ENCODE measurements around the gene CDK16. TPM values are rescaled to one million over a fixed set of nuclear protein-coding genes. Genes with fewer than 3 reads are reported as not detected.

Gene CDK16
- total and polyA plus RNA-seq, 9 of the 15 experiments (the other 6 are each of a cell fraction or from before 2014, with no cell fraction given) = 3.9 to 104 (median 57.5) TPM

DNA sequence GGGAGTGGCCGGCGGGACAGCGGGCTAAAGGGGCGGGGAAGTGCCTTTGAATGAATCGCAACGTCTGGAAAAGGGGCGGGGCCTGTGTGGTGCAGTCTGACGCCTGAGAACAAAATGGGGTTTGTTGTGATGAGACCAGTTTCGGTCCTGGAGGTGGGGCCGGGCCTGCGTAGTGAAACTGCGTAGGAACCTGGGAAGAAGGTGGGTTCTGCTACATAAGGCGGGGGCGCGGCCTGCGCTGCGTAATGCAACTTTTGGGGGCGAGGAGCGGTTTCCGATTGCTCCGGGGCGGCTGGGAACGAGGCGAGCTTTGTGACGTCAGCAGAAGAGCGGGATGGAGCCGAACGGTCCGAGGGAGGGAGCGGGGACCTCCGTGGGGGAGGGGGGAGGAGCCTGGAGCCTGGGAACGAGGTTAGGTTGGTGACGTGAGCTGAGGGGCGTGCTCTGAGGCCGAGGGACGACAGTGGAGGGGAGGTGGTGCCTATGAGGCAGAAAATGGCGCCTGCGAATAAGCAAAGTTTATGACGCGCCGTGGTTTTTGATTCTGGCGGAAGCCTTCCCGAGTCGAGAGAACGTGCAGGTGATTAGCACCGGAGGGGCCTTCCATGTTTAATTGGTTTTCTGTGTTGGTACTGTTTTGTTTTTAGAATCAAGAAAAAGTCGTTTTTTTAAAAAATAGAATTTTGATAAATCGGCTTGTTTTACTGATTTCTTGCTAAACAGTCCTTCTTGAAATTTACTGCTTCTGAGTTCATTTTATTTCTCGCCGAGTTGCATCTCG is 15.0 kb downstream of the CDK16 start (continued):
- TF ChIP-seq, protein P1, sequence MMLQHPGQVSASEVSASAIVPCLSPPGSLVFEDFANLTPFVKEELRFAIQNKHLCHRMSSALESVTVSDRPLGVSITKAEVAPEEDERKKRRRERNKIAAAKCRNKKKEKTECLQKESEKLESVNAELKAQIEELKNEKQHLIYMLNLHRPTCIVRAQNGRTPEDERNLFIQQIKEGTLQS (IDR thresholded peaks at IDR 0.05) = peak; percentile 59; the same call in 1 of the 2 replicates
- TF ChIP-seq, protein P1 (CRISPR knock-in tag; conservative IDR thresholded peaks at IDR 0.05) = no peak
- TF ChIP-seq NFE2 (IDR thresholded peaks at IDR 0.05; ENCODE audit: low read depth) (0 out of 2 replicates have a peak, but pooled peaks have one; percentile 25), RB1 (IDR thresholded peaks at IDR 0.05; ENCODE audit: low read depth) (peak; percentile 7; the same call in 1 of the 2 replicates), ZNF384 (IDR thresholded peaks at IDR 0.05; ENCODE audit: low read depth, low read length) (no peak), HNRNPLL (IDR thresholded peaks at IDR 0.05; ENCODE audit: low read depth, low read length, poor library complexity, severe bottlenecking) (peak; percentile 97), RBBP5 (IDR thresholded peaks at IDR 0.05; ENCODE audit: borderline replicate concordance, insufficient read depth, low read length, poor library complexity, severe bottlenecking) (no peak), ETV5 (CRISPR knock-in tag; IDR thresholded peaks at IDR 0.05; ENCODE audit: low read depth) (no peak), NCOR1 (IDR thresholded peaks at IDR 0.05) (peak; percentile 78), FOXA3 (CRISPR knock-in tag; conservative IDR thresholded peaks at IDR 0.05 in 1 of 2, IDR thresholded peaks at IDR 0.05 in 1 of 2) (no peak), SP1 (CRISPR knock-in tag; IDR thresholded peaks at IDR 0.05) (peak; percentile 74), ZBTB12 (CRISPR knock-in tag; IDR thresholded peaks at IDR 0.05) (peak; percentile 36; the same call in 1 of the 2 replicates), C11orf30 (IDR thresholded peaks at IDR 0.05; ENCODE audit: low read depth) (peak; percentile 62; the same call in 1 of the 2 replicates), ZNF431 (CRISPR knock-in tag; IDR thresholded peaks at IDR 0.05) (no peak), ATF1 (CRISPR knock-in tag; IDR thresholded peaks at IDR 0.05) (no peak; the same call in 1 of the 2 replicates), ATF1 (tag; IDR thresholded peaks at IDR 0.05) (peak; percentile 93), MCM7 (IDR thresholded peaks at IDR 0.05) (no peak), ZBTB2 (IDR thresholded peaks at IDR 0.05) (0 out of 2 replicates have a peak, but pooled peaks have one; percentile 50)
- TF ChIP-seq, protein P2, sequence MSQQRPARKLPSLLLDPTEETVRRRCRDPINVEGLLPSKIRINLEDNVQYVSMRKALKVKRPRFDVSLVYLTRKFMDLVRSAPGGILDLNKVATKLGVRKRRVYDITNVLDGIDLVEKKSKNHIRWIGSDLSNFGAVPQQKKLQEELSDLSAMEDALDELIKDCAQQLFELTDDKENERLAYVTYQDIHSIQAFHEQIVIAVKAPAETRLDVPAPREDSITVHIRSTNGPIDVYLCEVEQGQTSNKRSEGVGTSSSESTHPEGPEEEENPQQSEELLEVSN (IDR thresholded peaks at IDR 0.05; ENCODE audit: borderline replicate concordance in 1 of 2, extremely low read depth in 1 of 2, insufficient read depth in 1 of 2, insufficient read length in 1 of 2, low read depth in 1 of 2, low read length in 1 of 2, poor library complexity in 1 of 2, severe bottlenecking in 1 of 2) = peak in 1 of 2 experiments; percentile 13
- TF ChIP-seq, protein P3, sequence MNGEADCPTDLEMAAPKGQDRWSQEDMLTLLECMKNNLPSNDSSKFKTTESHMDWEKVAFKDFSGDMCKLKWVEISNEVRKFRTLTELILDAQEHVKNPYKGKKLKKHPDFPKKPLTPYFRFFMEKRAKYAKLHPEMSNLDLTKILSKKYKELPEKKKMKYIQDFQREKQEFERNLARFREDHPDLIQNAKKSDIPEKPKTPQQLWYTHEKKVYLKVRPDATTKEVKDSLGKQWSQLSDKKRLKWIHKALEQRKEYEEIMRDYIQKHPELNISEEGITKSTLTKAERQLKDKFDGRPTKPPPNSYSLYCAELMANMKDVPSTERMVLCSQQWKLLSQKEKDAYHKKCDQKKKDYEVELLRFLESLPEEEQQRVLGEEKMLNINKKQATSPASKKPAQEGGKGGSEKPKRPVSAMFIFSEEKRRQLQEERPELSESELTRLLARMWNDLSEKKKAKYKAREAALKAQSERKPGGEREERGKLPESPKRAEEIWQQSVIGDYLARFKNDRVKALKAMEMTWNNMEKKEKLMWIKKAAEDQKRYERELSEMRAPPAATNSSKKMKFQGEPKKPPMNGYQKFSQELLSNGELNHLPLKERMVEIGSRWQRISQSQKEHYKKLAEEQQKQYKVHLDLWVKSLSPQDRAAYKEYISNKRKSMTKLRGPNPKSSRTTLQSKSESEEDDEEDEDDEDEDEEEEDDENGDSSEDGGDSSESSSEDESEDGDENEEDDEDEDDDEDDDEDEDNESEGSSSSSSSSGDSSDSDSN (IDR thresholded peaks at IDR 0.05; ENCODE audit: borderline replicate concordance in 1 of 2, low read depth in 2 of 2, low read length in 2 of 2) = no peak
